Mesothelial cell of epicardium (in vitro differentiated cells): Measurements from ENCODE around the gene TMEM63C. TPM values are rescaled to one million over a fixed set of nuclear protein-coding genes. Genes with fewer than 3 reads are reported as not detected.

ENCODE experiments used
- DNase-seq, 2 experiments: peaks; one replicate each; pipeline ENCODE4 v3.0.0; 2021; ENCODE audit warnings: low spot score in 2 of 2; ENCODE audit not compliant: unreplicated experiment in 2 of 2
- H3K27ac Mint-ChIP-seq: 2 replicates; pipeline ENCODE4 v1.8.0; 2021; ENCODE audit warnings: mixed read lengths
- H3K27me3 Mint-ChIP-seq: 2 replicates; pipeline ENCODE4 v1.8.0; 2021; ENCODE audit warnings: low read depth, mixed read lengths
- H3K36me3 Mint-ChIP-seq: 2 replicates; pipeline ENCODE4 v1.8.0; 2021; ENCODE audit warnings: mixed read lengths
- H3K4me1 Mint-ChIP-seq: 2 replicates; pipeline ENCODE4 v1.8.0; 2021; ENCODE audit warnings: mixed read lengths
- H3K4me3 Mint-ChIP-seq: 2 replicates; pipeline ENCODE4 v1.8.0; 2021; ENCODE audit warnings: mild to moderate bottlenecking, moderate library complexity, mixed read lengths
- H3K9me3 Mint-ChIP-seq: 2 replicates; pipeline ENCODE4 v1.8.0; 2021; ENCODE audit warnings: mixed read lengths
- total RNA-seq: library from RNA; stranded (reverse); gene quantifications from 3 replicates; pipeline ENCODE4 v1.2.1, GENCODE V29; 2021
- TF ChIP-seq, protein P1 (sequence below): fragments of 200-600 bp; sonication (generic); IDR thresholded peaks from one replicate; pipeline ENCODE4 v1.5.0; 2021; ENCODE audit warnings: antibody characterized with exemption; ENCODE audit not compliant: unreplicated experiment

TMEM63C gene
- total RNA-seq, 1 donor from 2014 or later = 6.2 TPM

DNA sequence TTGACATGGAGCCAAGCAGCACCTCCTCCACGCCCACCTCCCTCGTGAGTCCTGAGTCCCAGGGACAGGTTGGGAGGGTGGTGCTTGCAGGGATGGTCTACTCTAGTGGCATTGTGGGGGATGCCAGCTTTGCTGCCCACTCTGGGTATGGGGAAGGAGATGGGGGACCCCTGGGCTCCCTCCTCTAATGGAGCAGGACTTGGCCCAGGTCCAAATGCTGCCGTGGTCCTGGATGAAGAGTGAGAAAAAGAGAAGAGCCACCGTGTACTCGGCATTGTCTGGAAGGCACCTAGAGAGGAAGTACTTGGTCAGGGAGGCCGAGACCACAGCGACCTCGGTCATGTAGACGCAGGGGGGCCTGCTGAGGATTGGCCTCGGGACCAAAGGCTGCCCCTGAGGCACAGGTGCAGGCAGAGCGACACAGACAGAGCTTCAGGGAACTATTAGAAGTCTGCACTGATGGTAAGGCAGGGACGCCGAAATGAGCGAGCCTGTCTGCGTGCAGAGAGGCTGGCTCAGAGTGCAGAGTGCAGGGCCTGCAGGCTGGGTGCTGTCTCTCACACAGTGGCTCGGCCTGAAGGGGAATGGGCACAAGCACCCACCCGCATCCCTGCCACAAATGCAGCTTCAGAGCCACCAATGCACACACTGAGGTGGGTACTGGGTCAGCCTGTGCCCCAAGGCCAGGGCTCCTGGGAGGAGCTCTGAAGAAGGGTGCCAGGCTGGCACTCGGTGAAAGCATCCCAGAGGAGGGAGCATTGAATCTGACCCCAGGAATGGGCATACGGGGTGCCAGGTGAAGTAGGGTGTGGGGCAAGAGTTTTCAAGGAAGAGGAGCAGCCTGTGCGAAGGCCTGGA lies 72.0 kb downstream of the TMEM63C start:
- Mint-ChIP-seq H3K4me3 (no peak overlapping the region), H3K27me3 (peaks cover 20% of the 10 kb centered on the region), H3K4me1 (no peaks in the 10 kb centered on the region), H3K27ac (no peak overlapping the region), H3K36me3 (no peaks in the 10 kb centered on the region), H3K9me3 (no peaks in the 10 kb centered on the region)
- TF ChIP-seq, protein P1, sequence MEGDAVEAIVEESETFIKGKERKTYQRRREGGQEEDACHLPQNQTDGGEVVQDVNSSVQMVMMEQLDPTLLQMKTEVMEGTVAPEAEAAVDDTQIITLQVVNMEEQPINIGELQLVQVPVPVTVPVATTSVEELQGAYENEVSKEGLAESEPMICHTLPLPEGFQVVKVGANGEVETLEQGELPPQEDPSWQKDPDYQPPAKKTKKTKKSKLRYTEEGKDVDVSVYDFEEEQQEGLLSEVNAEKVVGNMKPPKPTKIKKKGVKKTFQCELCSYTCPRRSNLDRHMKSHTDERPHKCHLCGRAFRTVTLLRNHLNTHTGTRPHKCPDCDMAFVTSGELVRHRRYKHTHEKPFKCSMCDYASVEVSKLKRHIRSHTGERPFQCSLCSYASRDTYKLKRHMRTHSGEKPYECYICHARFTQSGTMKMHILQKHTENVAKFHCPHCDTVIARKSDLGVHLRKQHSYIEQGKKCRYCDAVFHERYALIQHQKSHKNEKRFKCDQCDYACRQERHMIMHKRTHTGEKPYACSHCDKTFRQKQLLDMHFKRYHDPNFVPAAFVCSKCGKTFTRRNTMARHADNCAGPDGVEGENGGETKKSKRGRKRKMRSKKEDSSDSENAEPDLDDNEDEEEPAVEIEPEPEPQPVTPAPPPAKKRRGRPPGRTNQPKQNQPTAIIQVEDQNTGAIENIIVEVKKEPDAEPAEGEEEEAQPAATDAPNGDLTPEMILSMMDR = no peak
- DNase-seq = no peak

DNA sequence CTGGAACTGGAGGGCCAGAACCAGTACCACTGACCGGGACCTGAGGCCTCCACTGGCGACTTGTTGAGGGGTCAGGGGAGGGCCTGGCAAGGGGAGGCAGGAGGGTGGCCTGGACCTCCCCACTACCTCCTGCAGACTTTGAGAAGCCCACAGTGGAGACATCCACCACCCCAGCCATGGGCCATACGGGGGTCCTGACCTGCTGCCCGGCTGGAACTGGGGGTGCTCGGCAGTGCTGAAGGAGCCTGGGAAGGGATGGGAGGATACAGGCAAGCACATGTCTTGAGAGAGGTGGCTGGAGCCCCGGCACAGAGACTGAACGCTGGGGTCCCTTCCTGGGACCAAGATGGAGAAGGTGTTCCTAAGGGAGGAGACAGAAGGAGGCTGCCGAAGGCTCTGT lies 75.1 kb downstream of the TMEM63C start:
- H3K4me3 Mint-ChIP-seq = no peak overlapping the region
- H3K27me3 Mint-ChIP-seq = peaks cover 23% of the 10 kb centered on the region
- peaks cover 2% of the 10 kb centered on the region for H3K4me1 Mint-ChIP-seq
- H3K36me3 Mint-ChIP-seq = no peaks in the 10 kb centered on the region
- no peak overlapping the region for H3K27ac Mint-ChIP-seq
- TF ChIP-seq, protein P1 = no peak
- H3K9me3 Mint-ChIP-seq = no peaks in the 10 kb centered on the region
- DNase-seq = no peak

DNA sequence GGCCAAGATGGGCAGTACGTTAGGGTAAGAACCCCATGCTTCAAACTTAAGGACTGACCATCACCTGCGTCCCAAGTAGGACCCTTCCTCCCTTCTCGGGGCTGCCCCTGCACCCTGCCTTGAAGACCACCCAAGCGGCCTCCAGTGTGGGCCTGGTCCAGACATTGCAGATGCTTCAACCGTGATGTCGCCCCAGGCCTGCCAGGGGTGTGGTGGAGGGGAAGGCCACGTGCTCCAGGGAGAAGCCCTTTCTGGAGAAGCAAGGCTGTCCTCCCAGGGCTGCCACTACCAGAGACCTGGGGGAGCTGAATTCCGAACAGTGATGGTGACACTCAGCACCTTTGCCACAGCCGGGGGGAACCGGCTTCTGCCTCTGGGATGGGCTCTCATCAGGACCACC lies 76.1 kb downstream of the TMEM63C start:
- no peak for DNase-seq
- H3K27me3 Mint-ChIP-seq = peaks cover 29% of the 10 kb centered on the region
- H3K4me1 Mint-ChIP-seq = peaks cover 2% of the 10 kb centered on the region
- no peaks in the 10 kb centered on the region for H3K9me3 Mint-ChIP-seq
- H3K36me3 Mint-ChIP-seq = no peaks in the 10 kb centered on the region
- no peak overlapping the region for H3K27ac Mint-ChIP-seq
- TF ChIP-seq, protein P1 = no peak
- no peak overlapping the region for H3K4me3 Mint-ChIP-seq

DNA sequence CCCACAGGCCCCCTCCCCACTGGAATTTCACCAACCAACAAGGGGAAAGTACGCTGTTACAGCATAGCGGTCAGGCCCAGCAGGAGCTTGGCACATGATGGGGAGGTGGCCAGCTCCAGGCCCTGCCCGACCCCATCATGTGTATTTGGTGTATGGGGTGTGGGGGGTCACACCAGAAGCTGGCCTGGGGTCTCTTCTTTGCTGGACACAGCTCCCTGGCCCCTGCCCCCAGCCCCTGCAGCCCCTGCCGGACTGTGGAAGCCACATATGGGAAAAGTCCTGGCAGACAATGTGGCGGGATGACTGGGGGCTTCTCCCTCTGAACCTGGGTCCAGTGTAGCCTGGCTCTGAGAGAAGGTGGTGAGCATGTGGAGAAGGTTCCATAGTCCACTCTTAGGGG lies 77.0 kb downstream of the TMEM63C start:
- H3K9me3 Mint-ChIP-seq = no peaks in the 10 kb centered on the region
- DNase-seq = no peak
- H3K4me1 Mint-ChIP-seq = peaks cover 2% of the 10 kb centered on the region
- no peaks in the 10 kb centered on the region for H3K36me3 Mint-ChIP-seq
- TF ChIP-seq, protein P1 = no peak
- no peak overlapping the region for H3K27ac Mint-ChIP-seq
- peaks cover 34% of the 10 kb centered on the region for H3K27me3 Mint-ChIP-seq
- H3K4me3 Mint-ChIP-seq = no peak overlapping the region

DNA sequence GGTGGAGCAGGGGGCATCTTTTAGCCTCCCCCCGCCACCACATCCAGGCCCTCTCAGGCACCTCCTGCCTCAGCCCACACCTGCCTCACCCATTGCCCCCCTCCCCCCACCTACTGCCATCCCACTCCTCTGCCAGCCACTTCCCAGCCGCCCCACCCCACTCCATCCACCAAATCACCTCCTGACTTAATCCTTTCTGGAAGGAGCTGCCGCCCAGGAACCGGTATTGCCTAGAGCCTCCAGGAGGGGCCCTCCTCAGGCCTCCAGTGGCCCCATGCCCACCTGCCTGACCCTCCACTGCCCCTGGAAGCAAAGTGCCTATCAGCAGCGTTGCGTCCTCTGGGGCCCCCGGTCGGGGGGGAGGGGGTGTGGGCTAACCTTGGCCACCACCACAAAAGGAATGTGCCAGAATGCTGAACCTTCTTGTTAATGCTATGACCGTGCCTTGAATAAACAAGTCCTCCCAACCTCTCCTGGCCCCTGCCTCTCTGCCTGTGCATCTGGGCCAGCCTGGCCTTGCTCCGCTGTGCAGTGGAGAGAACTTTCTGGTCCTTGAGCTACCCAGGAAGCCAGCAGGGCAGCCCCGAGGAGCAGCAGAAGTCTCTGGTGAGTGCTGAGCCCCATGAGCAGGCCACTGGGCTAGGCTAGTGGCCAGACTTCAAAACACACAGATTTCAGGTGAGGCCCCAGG lies 77.6 kb downstream of the TMEM63C start:
- Mint-ChIP-seq H3K9me3 (no peaks in the 10 kb centered on the region), H3K4me3 (no peak overlapping the region), H3K4me1 (peaks cover 2% of the 10 kb centered on the region), H3K27ac (no peak overlapping the region), H3K27me3 (peaks cover 34% of the 10 kb centered on the region), H3K36me3 (no peaks in the 10 kb centered on the region)
- no peak for DNase-seq
- TF ChIP-seq, protein P1 = no peak
